Measurements from ENCODE around the gene PC. TPM values are rescaled to one million over a fixed set of nuclear protein-coding genes. Genes with fewer than 3 reads are reported as not detected.

The PC gene
- total RNA-seq, 1 donor from 2014 or later: 5.0 TPM

GRCh38 chr11:66981976-66982578 is 23.9 kb upstream of the PC start:
- TF ChIP-seq CTCF (IDR thresholded peaks at IDR 0.05): no peak
- Mint-ChIP-seq H3K9me3 (peaks cover 3% of the 10 kb centered on the region), H3K27me3 (peaks cover 22% of the 10 kb centered on the region), H3K27ac (no peak overlapping the region), H3K36me3 (ENCODE audit: low read depth) (no peaks in the 10 kb centered on the region), H3K4me3 (no peak overlapping the region), H3K4me1 (no peaks in the 10 kb centered on the region)
- ATAC-seq (ENCODE audit: low read depth): no peak
- DNase-seq: no peak
- ChIA-PET POLR2A (no interaction called here), CTCF (no interaction called here)
- intact Hi-C loops (cut with micrococcal nuclease): no loop called here

DNA sequence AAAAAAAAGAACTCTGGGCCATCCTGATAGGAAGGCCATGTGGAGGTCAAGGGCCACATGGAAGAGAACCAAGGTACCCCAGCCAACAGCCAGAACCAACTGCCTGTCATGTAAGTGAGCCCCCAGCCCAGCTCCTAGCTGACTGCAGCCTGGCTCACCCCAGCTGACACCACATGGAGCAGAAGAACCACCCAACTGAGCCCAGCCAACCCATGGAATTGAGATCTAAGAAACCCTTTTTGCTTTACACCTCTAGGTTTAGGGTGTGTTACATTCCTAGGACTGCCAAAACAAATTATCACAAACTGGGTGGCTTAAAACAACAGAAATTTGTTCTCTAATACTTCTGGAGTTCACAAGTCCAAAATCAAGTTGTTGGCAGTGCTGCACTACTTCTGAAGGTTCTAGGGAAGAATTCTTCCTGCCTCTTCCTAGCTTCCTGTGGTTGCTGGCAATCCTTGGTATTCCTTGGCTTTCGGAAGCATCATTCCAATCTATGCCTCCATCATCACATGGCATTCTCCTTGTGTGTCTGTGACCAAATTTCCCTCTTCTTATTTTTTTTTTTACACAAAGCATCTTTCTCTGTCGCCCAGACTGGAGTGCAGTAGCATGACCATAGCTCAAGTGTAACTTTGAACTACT is 21.3 kb upstream of the PC start:
- intact Hi-C loops (cut with micrococcal nuclease): no loop called here
- DNase-seq: no peak
- peaks cover 3% of the 10 kb centered on the region for H3K9me3 Mint-ChIP-seq
- no peaks in the 10 kb centered on the region for H3K36me3 Mint-ChIP-seq (ENCODE audit: low read depth)
- TF ChIP-seq CTCF (IDR thresholded peaks at IDR 0.05): no peak
- CTCF ChIA-PET: no interaction called here
- POLR2A ChIA-PET: no interaction called here
- H3K4me3 Mint-ChIP-seq: no peak overlapping the region
- no peak for ATAC-seq (ENCODE audit: low read depth)
- H3K27me3 Mint-ChIP-seq: peaks cover 21% of the 10 kb centered on the region
- H3K27ac Mint-ChIP-seq: no peak overlapping the region
- H3K4me1 Mint-ChIP-seq: no peaks in the 10 kb centered on the region

DNA sequence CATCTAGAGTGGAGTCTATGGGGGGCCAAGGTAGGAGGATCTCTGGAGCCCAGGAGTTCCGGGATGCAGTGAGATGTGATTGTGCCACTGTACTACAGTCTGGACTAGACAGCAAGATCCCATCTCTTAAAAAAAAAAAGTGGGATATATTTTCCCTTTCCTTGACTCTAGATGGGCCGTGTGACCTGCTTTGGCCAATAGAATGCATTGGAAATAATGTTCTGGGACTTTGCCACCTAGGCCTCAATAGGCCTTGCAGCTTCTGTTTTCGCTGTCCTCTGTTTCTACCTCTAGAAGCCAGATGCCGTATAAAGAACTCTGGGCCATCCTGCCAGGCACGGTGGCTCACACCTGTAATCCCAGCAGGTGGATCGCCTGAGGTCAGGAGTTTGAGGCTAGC is 20.5 kb upstream of the PC start:
- DNase-seq (no peak), ATAC-seq (ENCODE audit: low read depth) (no peak)
- Mint-ChIP-seq H3K36me3 (ENCODE audit: low read depth) (no peaks in the 10 kb centered on the region), H3K27ac (no peak overlapping the region), H3K9me3 (peaks cover 3% of the 10 kb centered on the region), H3K27me3 (peaks cover 18% of the 10 kb centered on the region), H3K4me3 (no peak overlapping the region), H3K4me1 (no peaks in the 10 kb centered on the region)
- POLR2A ChIA-PET: no interaction called here
- TF ChIP-seq CTCF (IDR thresholded peaks at IDR 0.05): no peak
- CTCF ChIA-PET: no interaction called here
- intact Hi-C loops (cut with micrococcal nuclease): no loop called here

DNA sequence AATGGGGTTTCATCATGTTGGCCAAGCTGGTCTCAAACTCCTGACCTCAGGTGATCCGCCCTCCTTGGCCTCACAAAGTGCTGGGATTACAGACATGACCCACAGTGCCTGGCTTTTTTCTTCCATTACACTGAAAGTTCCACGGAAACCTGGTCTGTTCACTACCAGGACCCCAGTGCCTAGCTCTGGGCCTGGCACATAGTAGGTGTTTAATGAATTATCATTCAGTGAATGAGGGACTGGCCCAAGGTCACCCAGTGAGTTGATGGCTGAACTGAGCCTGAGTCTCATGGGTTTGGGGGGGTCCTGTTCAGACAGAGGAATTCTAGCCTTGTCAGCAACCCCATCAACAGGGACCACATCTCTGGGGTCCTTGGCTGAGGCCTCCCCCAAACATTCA is 20.0 kb upstream of the PC start:
- Mint-ChIP-seq H3K9me3 (peaks cover 3% of the 10 kb centered on the region), H3K27me3 (peaks cover 18% of the 10 kb centered on the region), H3K4me3 (no peak overlapping the region), H3K36me3 (ENCODE audit: low read depth) (no peaks in the 10 kb centered on the region), H3K4me1 (no peaks in the 10 kb centered on the region), H3K27ac (no peak overlapping the region)
- intact Hi-C loops (cut with micrococcal nuclease): no loop called here
- CTCF ChIA-PET: no interaction called here
- POLR2A ChIA-PET: no interaction called here
- no peak for ATAC-seq (ENCODE audit: low read depth)
- no peak for DNase-seq
- TF ChIP-seq CTCF (IDR thresholded peaks at IDR 0.05): no peak

DNA sequence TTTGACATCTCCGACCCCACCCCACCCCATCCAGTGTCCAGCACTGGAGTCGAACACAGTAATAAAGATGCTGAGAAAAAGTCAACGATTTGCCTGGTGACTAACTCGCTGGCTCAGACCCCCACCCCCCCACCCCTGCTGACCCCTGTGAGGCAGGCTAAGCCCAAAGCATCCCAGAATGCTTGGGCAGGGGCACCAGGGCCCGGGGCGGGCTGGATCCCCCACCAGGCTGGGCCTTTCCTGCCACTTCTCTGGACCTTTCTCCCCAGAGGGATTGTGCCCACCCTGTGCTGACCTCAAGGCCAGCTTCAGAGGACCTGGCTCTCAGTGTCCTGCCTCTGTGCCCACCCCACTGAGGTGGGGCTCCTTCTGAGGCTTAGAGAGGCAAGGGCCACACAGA is 18.7 kb upstream of the PC start:
- H3K27ac Mint-ChIP-seq: no peak overlapping the region
- no peak overlapping the region for H3K4me3 Mint-ChIP-seq
- intact Hi-C loops (cut with micrococcal nuclease): no loop called here
- peaks cover 12% of the 10 kb centered on the region for H3K27me3 Mint-ChIP-seq
- no peaks in the 10 kb centered on the region for H3K36me3 Mint-ChIP-seq (ENCODE audit: low read depth)
- CTCF ChIA-PET: no interaction called here
- no peak for DNase-seq
- H3K9me3 Mint-ChIP-seq: peaks cover 3% of the 10 kb centered on the region
- H3K4me1 Mint-ChIP-seq: no peaks in the 10 kb centered on the region
- POLR2A ChIA-PET: no interaction called here
- ATAC-seq (ENCODE audit: low read depth): no peak
- no peak for TF ChIP-seq CTCF (IDR thresholded peaks at IDR 0.05)

All from activated B cell treated with CpG ODN at 0.5 μM for 24 hours (primary cell).